ENCODE results near the gene C5AR1. TPM values are rescaled to one million over a fixed set of nuclear protein-coding genes. Genes with fewer than 3 reads are reported as not detected.
"Not testable (repeated sequence)": the region's sequence is repeated elsewhere in the genome, so short reads cannot be mapped to it uniquely, and the experiment has no call there.

C5AR1 gene
- total RNA-seq, 2 donors from 2014 or later: 5.3 to 11.5 TPM

DNA sequence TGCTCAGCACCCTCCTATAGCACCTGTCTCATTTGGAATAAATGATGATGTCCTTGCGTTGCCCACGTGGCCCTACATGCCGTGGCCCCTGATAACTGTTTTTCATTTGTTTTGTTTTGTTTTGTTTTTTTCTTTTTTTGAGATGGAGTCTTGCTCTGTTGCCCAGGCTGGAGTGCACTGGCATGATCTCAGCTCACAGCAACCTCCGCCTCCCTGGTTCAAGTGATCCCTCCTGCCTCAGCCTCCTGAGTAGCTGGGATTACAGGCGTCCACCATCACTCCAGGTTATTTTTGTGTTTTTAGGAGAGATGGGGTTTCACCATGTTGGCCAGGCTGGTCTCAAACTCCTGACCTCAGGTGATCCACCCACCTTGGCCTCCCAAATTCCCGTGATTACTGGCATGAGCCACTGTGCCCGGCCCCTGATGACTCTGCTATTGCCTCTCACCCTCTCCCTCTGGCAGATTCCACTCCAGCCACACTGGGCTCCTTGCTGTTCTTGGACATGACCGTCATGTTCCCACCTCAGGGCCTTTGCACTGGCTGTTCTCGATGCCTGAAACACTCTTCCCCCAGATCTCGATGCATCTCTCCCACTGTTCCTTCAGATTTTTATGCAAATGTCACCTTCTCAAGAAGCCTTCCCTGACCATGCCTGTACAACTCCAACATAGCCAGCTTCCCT lies 29.7 kb downstream of the C5AR1 start:
- Histone ChIP-seq H3K9me3 (no peaks in the 10 kb centered on the region), H3K9ac (ENCODE audit: low read depth in 2 of 2, low read length in 2 of 2) (no peak overlapping the region), H3K4me1 (no peaks in the 10 kb centered on the region), H3K36me3 (no peaks in the 10 kb centered on the region), H3K27ac (no peak overlapping the region), H3K4me3 (no peak overlapping the region), H3K27me3 (no peaks in the 10 kb centered on the region)
- TF ChIP-seq, protein P1, sequence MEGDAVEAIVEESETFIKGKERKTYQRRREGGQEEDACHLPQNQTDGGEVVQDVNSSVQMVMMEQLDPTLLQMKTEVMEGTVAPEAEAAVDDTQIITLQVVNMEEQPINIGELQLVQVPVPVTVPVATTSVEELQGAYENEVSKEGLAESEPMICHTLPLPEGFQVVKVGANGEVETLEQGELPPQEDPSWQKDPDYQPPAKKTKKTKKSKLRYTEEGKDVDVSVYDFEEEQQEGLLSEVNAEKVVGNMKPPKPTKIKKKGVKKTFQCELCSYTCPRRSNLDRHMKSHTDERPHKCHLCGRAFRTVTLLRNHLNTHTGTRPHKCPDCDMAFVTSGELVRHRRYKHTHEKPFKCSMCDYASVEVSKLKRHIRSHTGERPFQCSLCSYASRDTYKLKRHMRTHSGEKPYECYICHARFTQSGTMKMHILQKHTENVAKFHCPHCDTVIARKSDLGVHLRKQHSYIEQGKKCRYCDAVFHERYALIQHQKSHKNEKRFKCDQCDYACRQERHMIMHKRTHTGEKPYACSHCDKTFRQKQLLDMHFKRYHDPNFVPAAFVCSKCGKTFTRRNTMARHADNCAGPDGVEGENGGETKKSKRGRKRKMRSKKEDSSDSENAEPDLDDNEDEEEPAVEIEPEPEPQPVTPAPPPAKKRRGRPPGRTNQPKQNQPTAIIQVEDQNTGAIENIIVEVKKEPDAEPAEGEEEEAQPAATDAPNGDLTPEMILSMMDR (IDR thresholded peaks at IDR 0.05): no peak
- DNase-seq: no peak
- intact Hi-C loops (cut with DNase I): no loop called here

DNA sequence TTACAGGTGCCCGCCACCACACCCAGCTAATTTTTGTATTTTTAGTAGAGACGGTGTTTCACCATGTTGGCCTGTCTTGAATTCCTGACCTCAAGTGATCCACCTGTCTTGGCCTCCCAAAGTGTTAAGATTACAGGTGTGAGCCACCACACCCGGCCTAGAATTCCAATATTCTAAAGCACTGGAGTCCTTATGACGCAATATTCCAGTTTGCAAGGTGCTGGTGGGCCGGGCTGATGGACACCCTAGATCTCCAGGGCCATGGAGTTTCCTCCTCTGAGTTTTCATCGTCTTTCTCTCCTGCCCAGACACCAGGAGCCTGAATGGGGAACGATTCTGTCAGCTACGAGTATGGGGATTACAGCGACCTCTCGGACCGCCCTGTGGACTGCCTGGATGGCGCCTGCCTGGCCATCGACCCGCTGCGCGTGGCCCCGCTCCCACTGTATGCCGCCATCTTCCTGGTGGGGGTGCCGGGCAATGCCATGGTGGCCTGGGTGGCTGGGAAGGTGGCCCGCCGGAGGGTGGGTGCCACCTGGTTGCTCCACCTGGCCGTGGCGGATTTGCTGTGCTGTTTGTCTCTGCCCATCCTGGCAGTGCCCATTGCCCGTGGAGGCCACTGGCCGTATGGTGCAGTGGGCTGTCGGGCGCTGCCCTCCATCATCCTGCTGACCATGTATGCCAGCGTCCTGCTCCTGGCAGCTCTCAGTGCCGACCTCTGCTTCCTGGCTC lies 31.0 kb downstream of the C5AR1 start:
- Histone ChIP-seq H3K9ac (ENCODE audit: low read depth in 2 of 2, low read length in 2 of 2) (no peak overlapping the region), H3K27me3 (no peaks in the 10 kb centered on the region), H3K9me3 (no peaks in the 10 kb centered on the region), H3K4me3 (no peak overlapping the region), H3K4me1 (no peaks in the 10 kb centered on the region), H3K36me3 (no peaks in the 10 kb centered on the region), H3K27ac (no peak overlapping the region)
- no peak for DNase-seq
- TF ChIP-seq, protein P1 (IDR thresholded peaks at IDR 0.05): no peak
- intact Hi-C loops (cut with DNase I): no loop called here

DNA sequence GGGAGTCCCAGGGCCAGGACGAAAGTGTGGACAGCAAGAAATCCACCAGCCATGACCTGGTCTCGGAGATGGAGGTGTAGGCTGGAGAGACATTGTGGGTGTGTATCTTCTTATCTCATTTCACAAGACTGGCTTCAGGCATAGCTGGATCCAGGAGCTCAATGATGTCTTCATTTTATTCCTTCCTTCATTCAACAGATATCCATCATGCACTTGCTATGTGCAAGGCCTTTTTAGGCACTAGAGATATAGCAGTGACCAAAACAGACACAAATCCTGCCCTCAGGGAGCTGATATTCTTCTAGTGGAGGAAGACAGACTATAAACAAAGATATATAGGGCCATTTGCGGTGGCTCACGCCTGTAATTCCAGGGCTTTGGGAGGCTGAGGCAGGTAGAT lies 32.1 kb downstream of the C5AR1 start:
- Histone ChIP-seq H3K9ac (ENCODE audit: low read depth in 2 of 2, low read length in 2 of 2) (no peak overlapping the region), H3K4me3 (no peak overlapping the region), H3K36me3 (no peaks in the 10 kb centered on the region), H3K27me3 (no peaks in the 10 kb centered on the region), H3K27ac (no peak overlapping the region), H3K4me1 (no peaks in the 10 kb centered on the region), H3K9me3 (no peaks in the 10 kb centered on the region)
- no peak for DNase-seq
- intact Hi-C loops (cut with DNase I): no loop called here
- TF ChIP-seq, protein P1 (IDR thresholded peaks at IDR 0.05): no peak

DNA sequence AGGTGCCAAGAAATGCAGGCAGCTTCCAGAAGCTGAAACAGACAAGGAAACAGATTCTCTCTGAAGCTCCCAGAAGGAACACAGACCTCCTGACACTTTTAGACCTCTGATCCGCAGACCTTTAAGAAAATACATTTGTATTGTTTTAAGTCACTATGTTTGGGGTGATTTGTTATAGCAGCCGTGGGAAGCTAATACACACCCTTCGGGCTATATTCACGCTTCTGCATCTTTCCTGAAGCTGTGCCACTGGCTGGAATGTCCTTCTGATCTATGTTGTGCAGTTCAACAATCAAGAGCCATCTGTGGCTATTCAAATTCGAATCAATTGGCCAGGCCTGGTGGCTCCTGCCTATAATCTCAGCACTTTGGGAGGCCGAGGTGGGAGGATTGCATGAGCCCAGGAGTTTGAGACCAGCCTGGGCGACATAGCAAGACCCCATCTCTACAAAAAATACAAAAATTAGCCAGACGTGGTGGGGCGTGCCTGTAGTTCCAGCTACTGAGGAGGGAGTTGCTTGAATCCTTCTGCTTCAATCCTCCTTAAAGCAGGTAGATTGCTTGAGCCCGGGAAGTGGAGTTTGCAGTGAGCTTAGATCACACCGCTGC lies 33.6 kb downstream of the C5AR1 start:
- H3K36me3 ChIP-seq: no peaks in the 10 kb centered on the region
- no peak overlapping the region for H3K9ac ChIP-seq (ENCODE audit: low read depth in 2 of 2, low read length in 2 of 2)
- no peaks in the 10 kb centered on the region for H3K4me1 ChIP-seq
- no peaks in the 10 kb centered on the region for H3K9me3 ChIP-seq
- TF ChIP-seq, protein P1 (IDR thresholded peaks at IDR 0.05): no peak
- H3K27me3 ChIP-seq: no peaks in the 10 kb centered on the region
- no peak overlapping the region for H3K4me3 ChIP-seq
- intact Hi-C loops (cut with DNase I): no loop called here
- no peak overlapping the region for H3K27ac ChIP-seq
- DNase-seq: no peak

DNA sequence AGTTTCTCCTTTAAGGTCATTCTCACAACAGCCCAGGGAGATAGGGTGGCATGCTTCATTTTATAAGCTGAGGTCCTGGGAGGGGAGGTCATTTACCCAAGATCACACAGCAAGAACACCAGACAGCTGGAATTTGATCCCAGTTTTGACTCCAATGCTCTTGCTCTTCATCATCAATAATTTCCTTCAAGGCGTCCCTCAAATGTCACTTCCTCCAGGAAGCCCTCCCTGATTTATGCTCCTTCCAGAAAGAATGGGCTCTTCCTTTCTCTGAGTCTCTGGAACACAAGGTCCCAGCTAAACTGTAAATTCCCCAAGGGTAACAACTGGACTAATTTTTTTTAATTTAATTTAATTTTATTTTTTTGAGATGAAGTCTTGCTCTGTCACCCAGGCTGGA lies 34.8 kb downstream of the C5AR1 start:
- Histone ChIP-seq H3K4me3 (no peak overlapping the region), H3K9ac (ENCODE audit: low read depth in 2 of 2, low read length in 2 of 2) (no peak overlapping the region), H3K4me1 (no peaks in the 10 kb centered on the region), H3K36me3 (no peaks in the 10 kb centered on the region), H3K9me3 (no peaks in the 10 kb centered on the region), H3K27ac (no peak overlapping the region), H3K27me3 (no peaks in the 10 kb centered on the region)
- DNase-seq: no peak
- TF ChIP-seq, protein P1 (IDR thresholded peaks at IDR 0.05): no peak
- intact Hi-C loops (cut with DNase I): no loop called here

DNA sequence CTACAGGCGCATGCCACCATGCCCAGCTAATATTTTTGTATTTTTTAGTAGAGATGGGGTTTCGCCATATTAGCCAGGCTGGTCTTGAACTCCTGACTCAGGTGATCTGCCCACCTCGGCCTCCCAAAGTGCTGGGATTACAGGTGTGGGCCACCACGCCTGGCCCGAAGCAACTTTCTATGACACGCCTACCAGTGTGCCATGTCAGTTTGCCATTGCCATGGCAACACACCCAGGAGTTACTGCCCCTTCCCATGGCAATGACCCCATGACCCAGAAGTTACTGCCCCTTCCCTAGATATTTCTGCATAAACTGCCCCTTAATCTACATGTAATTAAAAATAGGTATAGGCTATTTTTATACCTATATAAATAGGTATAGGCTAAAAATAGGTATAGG lies 36.4 kb downstream of the C5AR1 start:
- H3K4me3 ChIP-seq; intact Hi-C loops (cut with DNase I); H3K9ac ChIP-seq (ENCODE audit: low read depth in 2 of 2, low read length in 2 of 2): not testable (repeated sequence)

More for the DNA sequence above, 36.4 kb downstream of the C5AR1 start:
- not testable (repeated sequence) for H3K27me3 ChIP-seq, H3K36me3 ChIP-seq, H3K9me3 ChIP-seq, H3K27ac ChIP-seq, H3K4me1 ChIP-seq, DNase-seq
